ENCODE data around the gene CTIF. TPM values are rescaled to one million over a fixed set of nuclear protein-coding genes. Genes with fewer than 3 reads are reported as not detected.

The CTIF gene
- total RNA-seq, 2 donors from 2014 or later: 7.9 to 8.2 TPM

GRCh38 chr18:48605408-48605845 is 66.6 kb downstream of the CTIF start:
- no peak overlapping the region for H3K27ac Mint-ChIP-seq
- H3K36me3 Mint-ChIP-seq (ENCODE audit: low read depth): no peaks in the 10 kb centered on the region
- no peak overlapping the region for H3K4me3 Mint-ChIP-seq
- H3K4me1 Mint-ChIP-seq: no peaks in the 10 kb centered on the region
- no peaks in the 10 kb centered on the region for H3K9me3 Mint-ChIP-seq
- ATAC-seq (replicated peaks): no peak
- no peaks in the 10 kb centered on the region for H3K27me3 Mint-ChIP-seq

- Mint-ChIP-seq H3K4me3 (no peak overlapping the region), H3K36me3 (ENCODE audit: low read depth) (no peaks in the 10 kb centered on the region), H3K4me1 (no peaks in the 10 kb centered on the region), H3K27me3 (no peaks in the 10 kb centered on the region), H3K9me3 (no peaks in the 10 kb centered on the region), H3K27ac (no peak overlapping the region)
- ATAC-seq (replicated peaks): no peak
Observed at GRCh38 chr18:48607056-48607984, 68.5 kb downstream of the CTIF start.

- Mint-ChIP-seq H3K27ac (no peak overlapping the region), H3K27me3 (no peaks in the 10 kb centered on the region), H3K9me3 (no peaks in the 10 kb centered on the region), H3K4me1 (no peaks in the 10 kb centered on the region), H3K36me3 (ENCODE audit: low read depth) (no peaks in the 10 kb centered on the region), H3K4me3 (no peak overlapping the region)
- no peak for ATAC-seq (replicated peaks)
Observed at GRCh38 chr18:48608581-48608980, 69.8 kb downstream of the CTIF start.

- Mint-ChIP-seq H3K27ac (no peak overlapping the region), H3K36me3 (ENCODE audit: low read depth) (no peaks in the 10 kb centered on the region), H3K27me3 (no peaks in the 10 kb centered on the region), H3K4me1 (no peaks in the 10 kb centered on the region), H3K9me3 (no peaks in the 10 kb centered on the region), H3K4me3 (no peak overlapping the region)
- ATAC-seq (replicated peaks): no peak
Observed at GRCh38 chr18:48609114-48609513, 70.3 kb downstream of the CTIF start.

GRCh38 chr18:48609820-48610815 is 71.3 kb downstream of the CTIF start:
- no peak overlapping the region for H3K27ac Mint-ChIP-seq
- no peak for ATAC-seq (replicated peaks)
- no peaks in the 10 kb centered on the region for H3K27me3 Mint-ChIP-seq
- H3K36me3 Mint-ChIP-seq (ENCODE audit: low read depth): no peaks in the 10 kb centered on the region
- H3K4me1 Mint-ChIP-seq: no peaks in the 10 kb centered on the region
- no peak overlapping the region for H3K4me3 Mint-ChIP-seq
- H3K9me3 Mint-ChIP-seq: no peaks in the 10 kb centered on the region

GRCh38 chr18:48611203-48611602 is 72.4 kb downstream of the CTIF start:
- Mint-ChIP-seq H3K4me1 (no peaks in the 10 kb centered on the region), H3K9me3 (no peaks in the 10 kb centered on the region), H3K27ac (no peak overlapping the region), H3K4me3 (no peak overlapping the region), H3K27me3 (no peaks in the 10 kb centered on the region), H3K36me3 (ENCODE audit: low read depth) (no peaks in the 10 kb centered on the region)
- ATAC-seq (replicated peaks): no peak

- no peak overlapping the region for H3K27ac Mint-ChIP-seq
- H3K27me3 Mint-ChIP-seq: no peaks in the 10 kb centered on the region
- no peaks in the 10 kb centered on the region for H3K36me3 Mint-ChIP-seq (ENCODE audit: low read depth)
- no peaks in the 10 kb centered on the region for H3K9me3 Mint-ChIP-seq
- ATAC-seq (replicated peaks): no peak
- no peaks in the 10 kb centered on the region for H3K4me1 Mint-ChIP-seq
- H3K4me3 Mint-ChIP-seq: no peak overlapping the region
Observed at GRCh38 chr18:48611785-48612480, 73.1 kb downstream of the CTIF start.

GRCh38 chr18:48612511-48612910 is 73.7 kb downstream of the CTIF start:
- Mint-ChIP-seq H3K27me3 (no peaks in the 10 kb centered on the region), H3K36me3 (ENCODE audit: low read depth) (no peaks in the 10 kb centered on the region), H3K9me3 (no peaks in the 10 kb centered on the region), H3K4me3 (no peak overlapping the region), H3K4me1 (no peaks in the 10 kb centered on the region), H3K27ac (no peak overlapping the region)
- no peak for ATAC-seq (replicated peaks)

GRCh38 chr18:48612917-48613316 is 74.1 kb downstream of the CTIF start:
- H3K4me1 Mint-ChIP-seq: no peaks in the 10 kb centered on the region
- no peaks in the 10 kb centered on the region for H3K27me3 Mint-ChIP-seq
- H3K36me3 Mint-ChIP-seq (ENCODE audit: low read depth): no peaks in the 10 kb centered on the region
- H3K4me3 Mint-ChIP-seq: no peak overlapping the region
- H3K27ac Mint-ChIP-seq: no peak overlapping the region
- ATAC-seq (replicated peaks): no peak
- H3K9me3 Mint-ChIP-seq: no peaks in the 10 kb centered on the region

- Mint-ChIP-seq H3K27ac (no peak overlapping the region), H3K36me3 (ENCODE audit: low read depth) (no peaks in the 10 kb centered on the region), H3K9me3 (no peaks in the 10 kb centered on the region), H3K4me1 (no peaks in the 10 kb centered on the region), H3K27me3 (no peaks in the 10 kb centered on the region), H3K4me3 (no peak overlapping the region)
- no peak for ATAC-seq (replicated peaks)
Observed at GRCh38 chr18:48613589-48614404, 75.0 kb downstream of the CTIF start.

- H3K9me3 Mint-ChIP-seq: no peaks in the 10 kb centered on the region
- no peak overlapping the region for H3K4me3 Mint-ChIP-seq
- ATAC-seq (replicated peaks): no peak
- no peaks in the 10 kb centered on the region for H3K27me3 Mint-ChIP-seq
- no peak overlapping the region for H3K27ac Mint-ChIP-seq
- no peaks in the 10 kb centered on the region for H3K4me1 Mint-ChIP-seq
- H3K36me3 Mint-ChIP-seq (ENCODE audit: low read depth): no peaks in the 10 kb centered on the region
Observed at GRCh38 chr18:48615566-48616401, 77.0 kb downstream of the CTIF start.

GRCh38 chr18:48616484-48617255 is 77.8 kb downstream of the CTIF start:
- peaks cover 4% of the 10 kb centered on the region for H3K4me1 Mint-ChIP-seq
- H3K9me3 Mint-ChIP-seq: no peaks in the 10 kb centered on the region
- H3K4me3 Mint-ChIP-seq: no peak overlapping the region
- no peaks in the 10 kb centered on the region for H3K36me3 Mint-ChIP-seq (ENCODE audit: low read depth)
- no peaks in the 10 kb centered on the region for H3K27me3 Mint-ChIP-seq
- no peak overlapping the region for H3K27ac Mint-ChIP-seq
- ATAC-seq (replicated peaks): no peak
